HG02870 (cell line): ENCODE data around the gene C10orf143.
"Not testable (repeated sequence)": the region's sequence is repeated elsewhere in the genome, so short reads cannot be mapped to it uniquely, and the experiment has no call there.

ENCODE experiments used
- ATAC-seq: cut with Tn5 transposase; IDR thresholded peaks from one replicate; pipeline ENCODE4 v1.9.1; 2021; ENCODE audit warnings: mild to moderate bottlenecking, moderate library complexity; ENCODE audit not compliant: unreplicated experiment

The C10orf143 gene

GRCh38 chr10:130112821-130113220 is 2.2 kb upstream of the C10orf143 start:
- no peak for ATAC-seq

GRCh38 chr10:130111852-130112180 is 1.2 kb upstream of the C10orf143 start:
- no peak for ATAC-seq

- ATAC-seq, result peak; percentile 86
Observed at GRCh38 chr10:130111113-130111851, 652 bp upstream of the C10orf143 start.

DNA sequence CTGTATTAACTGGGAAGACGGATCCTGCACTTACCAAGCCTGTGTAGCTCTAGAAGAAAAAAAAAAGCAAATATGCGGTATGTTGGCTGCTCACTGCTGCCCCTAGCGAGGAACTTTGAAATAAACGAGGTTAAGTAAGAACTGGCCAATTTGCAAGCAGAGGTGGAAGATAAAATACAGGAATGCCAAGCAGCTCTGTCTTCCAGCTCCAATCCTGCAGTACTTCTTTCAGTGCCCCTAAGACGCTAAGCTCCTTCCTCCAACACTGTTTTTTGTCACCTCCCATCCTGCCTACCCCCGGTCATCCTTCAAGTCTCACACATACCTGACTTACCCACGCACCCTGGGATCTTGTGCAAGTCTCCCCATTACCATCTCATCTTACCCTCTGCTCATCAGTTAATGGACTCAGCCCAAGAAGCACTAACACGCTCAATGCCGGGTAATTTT is 809 bp downstream of the C10orf143 start:
- ATAC-seq, result no peak

GRCh38 chr10:130108934-130109604 is 1.6 kb downstream of the C10orf143 start:
- ATAC-seq, result no peak

DNA sequence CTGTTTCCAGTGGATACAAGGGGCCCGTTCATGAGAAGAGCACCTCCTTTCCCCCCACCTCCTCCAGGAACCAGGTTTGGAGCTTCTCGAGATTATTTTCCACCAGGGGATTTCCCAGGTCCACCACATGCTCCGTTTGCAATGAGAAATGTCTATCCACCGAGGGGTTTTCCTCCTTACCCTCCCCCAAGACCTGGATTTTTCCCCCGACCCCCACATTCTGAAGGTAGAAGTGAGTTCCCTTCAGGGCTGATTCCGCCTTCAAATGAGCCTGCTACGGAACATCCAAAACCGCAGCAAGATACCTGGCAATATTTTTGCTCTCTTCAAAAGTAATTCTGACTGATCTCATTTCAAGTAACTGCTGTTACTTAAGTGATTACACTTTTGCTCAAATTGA is 2.5 kb downstream of the C10orf143 start:
- not testable (repeated sequence) for ATAC-seq

- no peak for ATAC-seq
Observed at GRCh38 chr10:130105724-130106123, 4.9 kb downstream of the C10orf143 start.

- no peak for ATAC-seq
Observed at GRCh38 chr10:130099344-130099743, 11.3 kb downstream of the C10orf143 start.

DNA sequence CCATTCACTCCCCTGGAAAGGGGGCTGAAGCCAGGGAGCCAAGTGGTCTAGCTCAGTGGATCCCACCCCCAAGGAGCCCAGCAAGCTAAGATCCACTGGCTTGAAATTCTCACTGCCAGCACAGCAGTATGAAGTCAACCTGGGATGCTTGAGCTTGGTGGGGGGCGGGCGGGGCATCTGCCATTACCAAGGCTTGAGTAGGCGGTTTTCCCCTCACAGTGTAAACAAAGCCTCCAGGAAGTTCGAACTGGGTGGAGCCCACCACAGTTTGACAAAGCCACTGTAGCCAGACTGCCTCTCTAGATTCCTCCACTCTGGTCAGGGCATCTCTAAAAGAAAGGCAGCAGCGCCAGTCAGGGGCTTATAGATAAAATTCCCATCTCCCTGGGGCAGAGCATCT is 20.1 kb downstream of the C10orf143 start:
- ATAC-seq, result not testable (repeated sequence)

DNA sequence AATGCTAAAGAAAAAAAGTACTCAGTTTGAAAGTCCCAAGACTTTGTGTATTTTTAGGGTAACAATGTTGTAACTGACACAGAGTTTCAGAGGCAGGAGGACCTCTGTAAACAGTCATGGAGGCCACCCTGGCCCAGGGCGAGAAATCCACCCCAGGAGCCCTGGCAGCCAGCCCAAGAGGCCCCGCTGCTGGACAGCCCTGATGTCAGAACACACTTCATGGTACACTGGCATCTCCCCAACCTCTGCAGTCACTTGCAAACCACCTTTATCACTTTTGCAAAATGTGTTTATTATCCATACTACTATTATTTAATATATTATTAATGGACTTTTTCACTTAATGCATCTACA is 30.2 kb downstream of the C10orf143 start:
- no peak for ATAC-seq

DNA sequence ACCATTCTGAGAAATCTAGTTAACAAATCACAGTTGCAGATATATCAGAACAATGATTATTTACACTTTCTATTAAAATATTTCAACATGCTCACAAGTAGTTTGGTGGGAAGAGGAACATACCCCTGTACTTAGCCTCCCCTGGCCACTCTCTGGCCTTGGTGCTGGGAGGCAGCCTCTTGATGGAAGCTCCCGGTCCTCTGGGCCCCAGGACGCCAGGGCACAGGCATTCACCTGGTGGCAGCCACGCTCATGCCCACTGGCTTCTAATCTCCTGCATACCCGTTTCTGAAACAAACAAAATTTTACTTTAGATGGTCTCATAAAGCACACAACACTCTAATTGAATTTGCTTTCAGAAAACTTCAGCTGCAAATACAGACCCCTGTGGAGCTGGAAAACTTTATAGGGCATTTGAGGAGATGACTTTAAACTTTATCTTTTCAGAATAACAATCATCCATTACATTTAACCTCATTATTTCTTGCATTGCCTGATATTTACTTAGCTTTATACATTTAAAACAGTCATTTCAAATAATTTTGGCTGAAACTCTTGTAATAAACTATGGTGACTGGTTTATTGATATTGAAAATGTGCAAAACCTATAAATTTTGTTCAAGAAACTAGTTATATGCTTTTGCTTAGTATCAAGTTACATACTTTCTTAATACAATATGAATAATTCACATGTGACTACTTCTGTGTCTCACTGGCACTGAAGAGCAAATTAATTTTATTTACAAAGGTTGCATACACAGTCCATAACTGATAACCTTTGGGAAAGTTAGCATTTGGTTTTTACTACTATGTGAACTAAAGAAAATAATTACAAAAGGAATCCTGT is 30.8 kb downstream of the C10orf143 start:
- ATAC-seq, result no peak

DNA sequence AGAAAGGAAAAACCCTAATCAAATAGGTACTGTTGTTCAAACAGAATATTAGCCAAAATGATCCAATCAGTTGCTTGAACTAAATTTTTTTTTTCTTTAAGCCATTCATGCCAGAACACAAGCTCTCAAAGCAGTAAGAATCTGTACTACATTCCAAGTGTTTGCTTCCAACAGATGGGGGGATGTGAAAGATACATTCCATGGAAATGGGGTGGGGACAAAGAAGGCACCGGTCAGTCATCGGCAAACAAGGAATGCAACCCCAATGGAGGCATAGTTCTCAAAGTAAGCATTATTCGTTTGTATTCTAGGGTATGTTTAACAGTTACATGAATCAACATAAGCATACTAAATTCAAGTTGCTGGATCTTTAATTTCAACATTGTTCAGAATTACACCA is 32.5 kb downstream of the C10orf143 start:
- ATAC-seq, result no peak

GRCh38 chr10:130076681-130077080 is 33.9 kb downstream of the C10orf143 start:
- ATAC-seq, result no peak

DNA sequence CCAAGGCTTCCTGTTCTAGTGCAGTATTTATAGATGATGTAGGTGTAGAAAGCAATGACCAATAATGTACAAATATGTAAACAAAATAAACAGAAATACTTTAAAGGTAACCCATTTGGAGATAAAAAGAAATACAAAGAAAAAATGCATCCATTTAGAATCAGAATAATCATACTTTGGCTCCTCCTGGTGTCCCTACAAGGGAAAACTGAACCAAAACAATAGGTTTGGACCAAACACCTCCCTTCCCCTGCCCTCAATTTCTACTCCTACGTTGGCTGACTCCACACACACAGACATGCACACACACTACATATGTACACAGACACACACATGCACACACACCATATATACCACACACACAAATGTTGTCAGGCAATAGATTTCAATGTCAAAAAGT is 36.0 kb downstream of the C10orf143 start:
- ATAC-seq, result no peak

DNA sequence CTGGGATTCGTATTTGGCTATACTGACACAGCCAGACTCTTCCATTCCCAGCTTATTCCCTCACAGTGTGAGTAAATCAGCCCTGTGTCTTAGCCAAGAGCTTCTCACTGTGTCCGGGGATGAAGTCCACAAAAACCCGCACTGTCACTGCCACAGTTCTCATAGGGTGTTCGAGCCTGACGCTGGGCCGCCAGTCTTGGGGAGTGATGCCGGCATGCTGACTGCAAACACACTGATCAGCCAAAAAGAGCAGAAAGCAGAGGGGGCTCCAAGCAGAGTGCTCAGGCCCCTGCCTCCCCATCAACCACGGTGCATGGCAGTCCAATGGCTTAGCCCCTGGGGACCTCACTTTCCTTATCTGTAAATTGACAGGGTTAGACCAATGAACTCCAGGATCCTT is 36.7 kb downstream of the C10orf143 start:
- ATAC-seq, result no peak

DNA sequence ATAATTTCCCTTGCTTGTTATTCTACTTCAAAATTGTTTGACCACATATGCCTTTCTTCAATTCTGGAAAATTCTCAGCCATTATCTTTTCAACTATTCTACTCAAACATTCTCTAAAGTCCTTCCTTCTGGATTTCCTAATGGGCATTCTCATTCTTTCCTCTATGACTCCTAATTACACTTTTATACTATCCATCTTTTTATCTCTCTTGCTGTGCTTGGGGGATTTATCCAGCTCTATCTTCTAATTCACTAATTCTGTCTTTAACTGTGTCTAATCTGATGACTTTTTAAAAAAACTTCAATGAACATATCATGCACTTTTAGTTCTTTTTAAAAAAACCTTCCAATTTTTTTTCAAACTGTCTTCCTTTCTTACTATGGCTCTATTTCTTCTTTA is 38.4 kb downstream of the C10orf143 start:
- ATAC-seq, result no peak

DNA sequence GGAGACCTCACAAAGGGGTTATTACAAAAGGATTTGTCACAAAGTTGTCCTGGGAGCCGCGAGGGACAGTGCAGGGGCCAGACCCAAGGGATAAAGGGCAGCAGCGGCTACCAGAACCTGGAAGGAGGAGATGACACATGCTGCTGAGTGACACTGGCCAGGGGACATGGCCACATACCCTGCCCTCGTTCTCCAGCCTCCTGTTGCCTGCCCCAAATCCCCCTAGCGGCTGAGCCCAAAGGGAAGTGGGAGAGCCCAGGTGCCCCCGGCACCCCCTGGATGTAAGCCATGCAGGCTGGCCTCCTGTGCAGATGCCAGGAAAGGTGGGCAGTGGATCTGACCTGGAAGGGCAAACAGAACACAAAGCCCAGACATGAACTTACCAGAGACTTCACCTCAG is 42.7 kb downstream of the C10orf143 start:
- no peak for ATAC-seq

DNA sequence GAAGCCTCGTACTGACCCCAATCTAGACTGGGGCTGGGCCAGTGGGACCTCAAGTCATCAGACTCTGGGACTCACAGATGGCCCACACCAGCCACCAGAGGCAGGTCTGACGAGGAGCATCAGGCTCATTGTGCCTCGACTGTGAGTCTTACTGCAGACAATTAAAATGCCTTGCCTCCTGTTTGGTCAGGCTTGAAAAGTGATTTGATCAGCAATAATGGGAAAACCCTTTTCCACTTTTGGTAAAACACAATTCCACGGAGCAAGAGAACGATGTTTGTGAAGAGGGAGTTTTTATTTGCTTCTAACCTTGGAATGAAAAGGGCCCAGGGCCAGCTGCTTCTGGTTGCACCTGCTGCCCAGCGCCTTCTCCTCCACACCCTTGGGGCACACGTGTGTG is 43.9 kb downstream of the C10orf143 start:
- no peak for ATAC-seq

- ATAC-seq, result no peak
Observed at GRCh38 chr10:130065251-130065650, 45.4 kb downstream of the C10orf143 start.

DNA sequence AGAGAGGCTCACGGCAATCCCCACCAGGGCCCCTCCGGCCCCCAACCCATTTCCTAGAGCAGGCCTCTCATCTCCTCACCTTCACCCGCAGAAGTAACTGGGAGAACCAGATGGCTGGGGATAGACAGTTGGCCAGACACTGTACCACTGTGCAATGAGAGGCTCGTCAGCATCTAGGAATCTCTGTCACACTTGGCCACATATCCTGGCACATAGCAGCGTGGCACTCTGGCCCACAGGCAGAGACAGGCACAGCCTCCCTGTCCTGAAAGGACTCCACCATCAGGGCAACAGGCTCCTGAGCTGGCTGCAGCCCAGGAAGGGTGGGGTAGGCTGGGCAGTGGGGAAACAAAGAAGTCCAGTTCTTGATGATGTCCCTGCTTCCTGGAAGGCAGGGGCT is 45.8 kb downstream of the C10orf143 start:
- ATAC-seq, result no peak

DNA sequence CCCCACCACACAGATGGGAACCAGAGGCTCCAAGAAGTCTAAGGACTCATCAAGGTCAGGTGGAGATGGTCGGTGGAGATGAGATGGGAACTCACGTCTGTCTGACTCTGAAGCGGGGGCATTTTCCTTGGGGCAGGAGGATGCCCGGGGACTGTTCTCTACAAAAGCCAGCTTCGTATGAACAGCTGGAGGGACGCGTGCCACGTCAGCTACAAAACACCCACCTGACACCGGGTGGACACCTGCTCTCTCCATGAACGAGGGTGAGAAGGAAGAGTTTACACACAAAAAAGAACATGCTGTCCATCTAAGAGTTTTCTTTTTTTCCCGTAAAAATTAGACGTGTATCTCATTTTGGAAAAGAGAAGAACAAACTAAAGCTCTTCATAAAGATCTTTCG is 47.7 kb downstream of the C10orf143 start:
- no peak for ATAC-seq

GRCh38 chr10:130062201-130062600 is 48.4 kb downstream of the C10orf143 start:
- ATAC-seq, result no peak
